H9 (cell line): Measurements from ENCODE around the gene PUM1. TPM values are rescaled to one million over a fixed set of nuclear protein-coding genes. Genes with fewer than 3 reads are reported as not detected.
"Not testable (repeated sequence)": the region's sequence is repeated elsewhere in the genome, so short reads cannot be mapped to it uniquely, and the experiment has no call there.

Source experiments
- DNase-seq: peaks from one replicate; pipeline ENCODE4 v3.0.0-alpha.2; 2017
- H2AFZ ChIP-seq: one replicate; pipeline ENCODE4 v1.6.1; 2013; ENCODE audit warnings: mild to moderate bottlenecking, low read length, control low read depth, moderate library complexity
- H2AK5ac ChIP-seq: 2 replicates; pipeline ENCODE4 v1.6.1; 2013; ENCODE audit warnings: low read length, control low read depth, mixed read lengths; ENCODE audit not compliant: insufficient read length
- H2BK120ac ChIP-seq: one replicate; pipeline ENCODE4 v1.6.1; 2013; ENCODE audit warnings: low read depth, mild to moderate bottlenecking, low read length, control low read depth, inconsistent platforms; ENCODE audit not compliant: poor library complexity, severe bottlenecking
- H2BK12ac ChIP-seq: 2 replicates; pipeline ENCODE4 v1.6.1; 2013; ENCODE audit warnings: low read length, control low read depth, mixed read lengths, low read depth; ENCODE audit not compliant: insufficient read length
- H2BK15ac ChIP-seq: 2 replicates; pipeline ENCODE4 v1.6.1; 2013; ENCODE audit warnings: low read depth, low read length, control low read depth
- H2BK20ac ChIP-seq: one replicate; pipeline ENCODE4 v1.6.1; 2013; ENCODE audit warnings: low read depth, mild to moderate bottlenecking, low read length, control low read depth, inconsistent platforms; ENCODE audit not compliant: poor library complexity, severe bottlenecking
- H2BK5ac ChIP-seq: 2 replicates; pipeline ENCODE4 v1.6.1; 2013; ENCODE audit warnings: low read length, control low read depth, mixed read lengths; ENCODE audit not compliant: insufficient read length
- H3K14ac ChIP-seq: 2 replicates; pipeline ENCODE4 v1.6.1; 2013; ENCODE audit warnings: low read length, control low read depth; ENCODE audit not compliant: insufficient read depth
- H3K18ac ChIP-seq: 2 replicates; pipeline ENCODE4 v1.6.1; 2013; ENCODE audit warnings: low read depth, mild to moderate bottlenecking, mixed read lengths, low read length, control low read depth; ENCODE audit not compliant: insufficient read length
- H3K23ac ChIP-seq: 2 replicates; pipeline ENCODE4 v1.6.1; 2013; ENCODE audit warnings: low read length, control low read depth, mixed read lengths, low read depth; ENCODE audit not compliant: insufficient read length
- H3K23me2 ChIP-seq: 2 replicates; pipeline ENCODE4 v1.6.1; 2013; ENCODE audit warnings: low read depth, mild to moderate bottlenecking, mixed read lengths, low read length, control low read depth; ENCODE audit not compliant: insufficient read length, poor library complexity, severe bottlenecking
- H3K27ac ChIP-seq: 2 replicates; pipeline ENCODE4 v1.5.1; 2013; ENCODE audit warnings: low read length, control low read depth, mixed read lengths, low read depth; ENCODE audit not compliant: insufficient read length
- H3K27me3 ChIP-seq: 2 replicates; pipeline ENCODE4 v1.6.1; 2013; ENCODE audit warnings: low read length, control low read depth, inconsistent platforms; ENCODE audit not compliant: insufficient read depth
- H3K4ac ChIP-seq: 2 replicates; pipeline ENCODE4 v1.6.1; 2013; ENCODE audit warnings: low read depth, mild to moderate bottlenecking, control low read depth, inconsistent platforms, low read length, moderate library complexity
- H3K4me1 ChIP-seq: 2 replicates; pipeline ENCODE4 v1.6.1; 2013; ENCODE audit warnings: low read length, control low read depth, inconsistent platforms; ENCODE audit not compliant: insufficient read depth
- H3K4me2 ChIP-seq: 2 replicates; pipeline ENCODE4 v1.6.1; 2013; ENCODE audit warnings: low read length, control low read depth, mixed read lengths; ENCODE audit not compliant: insufficient read length, insufficient read depth
- H3K56ac ChIP-seq: 2 replicates; pipeline ENCODE4 v1.6.1; 2013; ENCODE audit warnings: low read depth, mild to moderate bottlenecking, mixed read lengths, low read length, control low read depth; ENCODE audit not compliant: insufficient read length
- H3K79me1 ChIP-seq: 2 replicates; pipeline ENCODE4 v1.6.1; 2013; ENCODE audit warnings: low read depth, mild to moderate bottlenecking, moderate library complexity, low read length, control low read depth, inconsistent platforms; ENCODE audit not compliant: insufficient read depth, poor library complexity, severe bottlenecking
- H3K79me2 ChIP-seq: 2 replicates; pipeline ENCODE4 v1.6.1; 2013; ENCODE audit warnings: low read length, control low read depth, inconsistent platforms; ENCODE audit not compliant: insufficient read depth
- H3K9ac ChIP-seq: 2 replicates; pipeline ENCODE4 v1.6.1; 2013; ENCODE audit warnings: low read length, control low read depth, mixed read lengths; ENCODE audit not compliant: insufficient read length; ENCODE audit errors: extremely low read depth
- H3K9me3 ChIP-seq: one replicate; pipeline ENCODE4 v1.6.1; 2013; ENCODE audit warnings: low read depth, low read length, inconsistent platforms; ENCODE audit not compliant: control insufficient read depth
- H3T11ph ChIP-seq: one replicate; pipeline ENCODE4 v1.6.1; 2013; ENCODE audit warnings: mild to moderate bottlenecking, low read length, control low read depth, inconsistent platforms
- H4K20me1 ChIP-seq: one replicate; pipeline ENCODE4 v1.6.1; 2013; ENCODE audit not compliant: control insufficient read depth, insufficient read length, insufficient read depth
- H4K5ac ChIP-seq: 2 replicates; pipeline ENCODE4 v1.6.1; 2013; ENCODE audit warnings: low read depth, mild to moderate bottlenecking, mixed read lengths, low read length, control low read depth; ENCODE audit not compliant: insufficient read length
- H4K8ac ChIP-seq: replicated peaks from 2 replicates; pipeline ENCODE4 v1.6.1; 2013; ENCODE audit warnings: low read length, control low read depth, mixed read lengths, low read depth; ENCODE audit not compliant: insufficient read length
- H4K91ac ChIP-seq: 2 replicates; pipeline ENCODE4 v1.6.1; 2013; ENCODE audit warnings: low read depth, mild to moderate bottlenecking, moderate library complexity, mixed read lengths, low read length, control low read depth; ENCODE audit not compliant: insufficient read length
- H3K27ac Mint-ChIP-seq, 3 experiments: 2 replicates in 2 of 3; 3 replicates in 1 of 3; pipeline ENCODE4 v1.8.0; 2020 to 2021; ENCODE audit warnings: mixed read lengths in 3 of 3, mild to moderate bottlenecking in 1 of 3, moderate library complexity in 1 of 3
- H3K27me3 Mint-ChIP-seq: 2 replicates; pipeline ENCODE4 v1.8.0; 2021; ENCODE audit warnings: low read depth, mild to moderate bottlenecking, moderate library complexity, mixed read lengths
- H3K36me3 Mint-ChIP-seq, 3 experiments: 2 replicates in 2 of 3; 3 replicates in 1 of 3; pipeline ENCODE4 v1.8.0; 2020 to 2021; ENCODE audit warnings: low read depth in 3 of 3, mixed read lengths in 3 of 3; ENCODE audit not compliant: insufficient read depth in 1 of 3
- H3K4me1 Mint-ChIP-seq, 2 experiments: 2 replicates each; pipeline ENCODE4 v1.8.0; 2020; ENCODE audit warnings: mixed read lengths in 2 of 2
- H3K4me3 Mint-ChIP-seq, 2 experiments: 2 replicates in 1 of 2; 3 replicates in 1 of 2; pipeline ENCODE4 v1.8.0; 2020 to 2021; ENCODE audit warnings: mild to moderate bottlenecking in 2 of 2, mixed read lengths in 2 of 2, moderate library complexity in 1 of 2
- H3K9me3 Mint-ChIP-seq, 2 experiments: 2 replicates in 1 of 2; 3 replicates in 1 of 2; pipeline ENCODE4 v1.8.0; 2020; ENCODE audit warnings: mild to moderate bottlenecking in 2 of 2, mixed read lengths in 2 of 2, moderate library complexity in 1 of 2
- WGBS: extraction: QIAGEN DNeasy Blood & Tissue Kit; methylation state at CpG from one replicate; pipeline ENCODE4 v1.1.7; 2013; ENCODE audit warnings: missing lambda C conversion rate, low lambda C conversion rate, mixed read lengths; ENCODE audit not compliant: insufficient read length; ENCODE audit errors: extremely low coverage; 5-methylcytosine and 5-hydroxymethylcytosine counted together
- total RNA-seq: library from RNA; stranded (reverse); gene quantifications from 2 replicates; pipeline ENCODE4 v1.2.1, GENCODE V29; 2021
- TF ChIP-seq, protein P1 (sequence below): fragments of 200-600 bp; sonication (generic); conservative IDR thresholded peaks from 3 replicates; pipeline ENCODE4 v1.8.0; 2021; ENCODE audit warnings: antibody characterized with exemption, mild to moderate bottlenecking

PUM1 gene
- total RNA-seq, 1 experiment from 2014 or later = 164 TPM

DNA sequence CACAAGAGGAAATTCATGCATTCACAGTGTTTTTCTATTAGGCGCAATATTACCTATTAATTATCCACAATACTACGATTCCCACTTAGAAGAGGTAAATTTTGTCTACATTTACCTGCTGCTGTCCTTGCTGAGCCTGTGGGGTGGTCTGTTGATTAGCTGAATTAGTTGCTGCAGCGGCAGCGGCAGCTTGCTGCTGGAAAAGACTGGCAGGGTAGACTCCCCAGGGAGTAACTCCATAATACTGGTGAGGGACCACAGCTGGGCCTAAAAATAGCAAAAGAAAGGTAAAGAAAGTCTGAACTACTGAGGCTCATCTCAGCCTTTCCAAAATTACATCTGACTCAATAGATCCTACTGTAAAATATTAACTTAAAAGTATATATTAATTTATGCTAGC lies 91.0 kb downstream of the PUM1 start:
- H4K5ac ChIP-seq = no peak overlapping the region
- H3K79me1 ChIP-seq = peaks cover 13% of the 10 kb centered on the region
- no peak overlapping the region for H3K4ac ChIP-seq
- Mint-ChIP-seq H3K4me1 (peaks cover 4 to 14% of the 10 kb centered on the region in 2 experiments; a peak in 3 of 4 replicates), H3K36me3 (peaks cover 20 to 78% (median 70%) of the 10 kb centered on the region in 3 experiments; a peak in 6 of 7 replicates), H3K9me3 (no peaks in the 10 kb centered on the region), H3K4me3 (no peak overlapping the region), H3K27me3 (no peaks in the 10 kb centered on the region), H3K27ac (peak overlapping the region in 1 of 3 experiments; percentile 36; a peak in 1 of 7 replicates)
- H3K9me3 ChIP-seq = no peaks in the 10 kb centered on the region
- no peak for DNase-seq
- H3K14ac ChIP-seq = no peak overlapping the region
- H3K79me2 ChIP-seq = peaks cover 5% of the 10 kb centered on the region; the same call in 1 of the 2 replicates
- H2BK5ac ChIP-seq = no peak overlapping the region
- H3K18ac ChIP-seq = no peak overlapping the region
- H3K27ac ChIP-seq = no peak overlapping the region
- no CpG with 5 or more reads among the region's 4 CpGs for WGBS
- H4K8ac ChIP-seq = no peak overlapping the region
- H2BK12ac ChIP-seq = no peak overlapping the region
- H2AK5ac ChIP-seq = no peak overlapping the region
- H2AFZ ChIP-seq = no peak overlapping the region
- H2BK15ac ChIP-seq = no peak overlapping the region
- no peaks in the 10 kb centered on the region for H3K27me3 ChIP-seq
- H3T11ph ChIP-seq = no peak overlapping the region
- TF ChIP-seq, protein P1, sequence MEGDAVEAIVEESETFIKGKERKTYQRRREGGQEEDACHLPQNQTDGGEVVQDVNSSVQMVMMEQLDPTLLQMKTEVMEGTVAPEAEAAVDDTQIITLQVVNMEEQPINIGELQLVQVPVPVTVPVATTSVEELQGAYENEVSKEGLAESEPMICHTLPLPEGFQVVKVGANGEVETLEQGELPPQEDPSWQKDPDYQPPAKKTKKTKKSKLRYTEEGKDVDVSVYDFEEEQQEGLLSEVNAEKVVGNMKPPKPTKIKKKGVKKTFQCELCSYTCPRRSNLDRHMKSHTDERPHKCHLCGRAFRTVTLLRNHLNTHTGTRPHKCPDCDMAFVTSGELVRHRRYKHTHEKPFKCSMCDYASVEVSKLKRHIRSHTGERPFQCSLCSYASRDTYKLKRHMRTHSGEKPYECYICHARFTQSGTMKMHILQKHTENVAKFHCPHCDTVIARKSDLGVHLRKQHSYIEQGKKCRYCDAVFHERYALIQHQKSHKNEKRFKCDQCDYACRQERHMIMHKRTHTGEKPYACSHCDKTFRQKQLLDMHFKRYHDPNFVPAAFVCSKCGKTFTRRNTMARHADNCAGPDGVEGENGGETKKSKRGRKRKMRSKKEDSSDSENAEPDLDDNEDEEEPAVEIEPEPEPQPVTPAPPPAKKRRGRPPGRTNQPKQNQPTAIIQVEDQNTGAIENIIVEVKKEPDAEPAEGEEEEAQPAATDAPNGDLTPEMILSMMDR = no peak
- no peaks in the 10 kb centered on the region for H3K23me2 ChIP-seq
- no peak overlapping the region for H3K4me2 ChIP-seq
- no peak overlapping the region for H3K23ac ChIP-seq
- H2BK120ac ChIP-seq = no peak overlapping the region
- H3K9ac ChIP-seq = no peak overlapping the region
- no peak overlapping the region for H4K91ac ChIP-seq
- no peaks in the 10 kb centered on the region for H3K4me1 ChIP-seq
- H4K20me1 ChIP-seq = no peaks in the 10 kb centered on the region
- H3K56ac ChIP-seq = no peak overlapping the region
- no peak overlapping the region for H2BK20ac ChIP-seq

DNA sequence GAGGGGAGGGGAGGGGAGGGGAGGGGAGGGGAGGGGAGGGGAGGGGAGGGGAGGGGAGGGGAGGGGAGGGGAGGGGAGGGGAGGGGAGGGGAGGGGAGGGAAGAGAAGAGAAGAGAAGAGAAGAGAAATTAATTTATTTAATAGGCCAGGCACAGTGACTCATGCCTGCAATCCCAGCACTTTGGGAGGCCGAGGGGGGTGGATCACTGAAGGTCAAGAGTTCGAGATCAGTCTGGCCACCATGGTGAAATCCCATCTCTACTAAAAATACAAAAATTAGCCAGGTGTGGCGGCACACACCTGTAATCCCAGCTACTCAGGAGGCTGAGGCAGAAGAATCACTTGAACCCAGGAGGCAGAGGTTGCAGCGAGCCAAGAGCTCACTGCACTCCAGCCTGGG lies 93.2 kb downstream of the PUM1 start:
- not testable (repeated sequence) for H3K9me3 ChIP-seq, H3K9me3 Mint-ChIP-seq, H2AK5ac ChIP-seq, H2BK12ac ChIP-seq, H3K4me3 Mint-ChIP-seq, H2BK20ac ChIP-seq, H4K20me1 ChIP-seq, H3T11ph ChIP-seq, H3K4ac ChIP-seq, H2BK15ac ChIP-seq, H3K56ac ChIP-seq, H3K27ac ChIP-seq, H3K9ac ChIP-seq, H2BK120ac ChIP-seq, H3K27me3 Mint-ChIP-seq, H3K23ac ChIP-seq, DNase-seq, H4K91ac ChIP-seq, H3K4me1 ChIP-seq, H3K27me3 ChIP-seq, H3K14ac ChIP-seq, H3K18ac ChIP-seq, H4K8ac ChIP-seq, H3K79me1 ChIP-seq, H3K4me2 ChIP-seq, H4K5ac ChIP-seq, H3K79me2 ChIP-seq, H3K27ac Mint-ChIP-seq, H2AFZ ChIP-seq, H3K23me2 ChIP-seq, H2BK5ac ChIP-seq
- Mint-ChIP-seq H3K4me1 (peaks cover 4 to 22% of the 10 kb centered on the region in 2 experiments; a peak in 3 of 4 replicates), H3K36me3 (peaks cover 29 to 78% (median 73%) of the 10 kb centered on the region in 3 experiments; a peak in 6 of 7 replicates)
- WGBS = no CpG with 5 or more reads among the region's 4 CpGs
